GM12872 (cell line): ENCODE results near the gene TFPT.

Experiments
- TF ChIP-seq, protein P1 (sequence below): IDR thresholded peaks from 3 replicates; pipeline ENCODE4 v1.5.1; 2011; ENCODE audit warnings: low read depth, mild to moderate bottlenecking, low read length, moderate library complexity; ENCODE audit not compliant: insufficient read depth

The TFPT gene

GRCh38 chr19:54160182-54160811 is 44.8 kb upstream of the TFPT start:
- TF ChIP-seq, protein P1, sequence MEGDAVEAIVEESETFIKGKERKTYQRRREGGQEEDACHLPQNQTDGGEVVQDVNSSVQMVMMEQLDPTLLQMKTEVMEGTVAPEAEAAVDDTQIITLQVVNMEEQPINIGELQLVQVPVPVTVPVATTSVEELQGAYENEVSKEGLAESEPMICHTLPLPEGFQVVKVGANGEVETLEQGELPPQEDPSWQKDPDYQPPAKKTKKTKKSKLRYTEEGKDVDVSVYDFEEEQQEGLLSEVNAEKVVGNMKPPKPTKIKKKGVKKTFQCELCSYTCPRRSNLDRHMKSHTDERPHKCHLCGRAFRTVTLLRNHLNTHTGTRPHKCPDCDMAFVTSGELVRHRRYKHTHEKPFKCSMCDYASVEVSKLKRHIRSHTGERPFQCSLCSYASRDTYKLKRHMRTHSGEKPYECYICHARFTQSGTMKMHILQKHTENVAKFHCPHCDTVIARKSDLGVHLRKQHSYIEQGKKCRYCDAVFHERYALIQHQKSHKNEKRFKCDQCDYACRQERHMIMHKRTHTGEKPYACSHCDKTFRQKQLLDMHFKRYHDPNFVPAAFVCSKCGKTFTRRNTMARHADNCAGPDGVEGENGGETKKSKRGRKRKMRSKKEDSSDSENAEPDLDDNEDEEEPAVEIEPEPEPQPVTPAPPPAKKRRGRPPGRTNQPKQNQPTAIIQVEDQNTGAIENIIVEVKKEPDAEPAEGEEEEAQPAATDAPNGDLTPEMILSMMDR = no peak

- TF ChIP-seq, protein P1 = no peak
These were observed 44.1 kb upstream of the TFPT start, which contains the start of gene LENG1 for GRCh38 chr19:54159352-54160181. Gene LENG1 (minus strand): TSS chr19:54159721. CDS start chr19:54159695, 26 bp downstream.

DNA sequence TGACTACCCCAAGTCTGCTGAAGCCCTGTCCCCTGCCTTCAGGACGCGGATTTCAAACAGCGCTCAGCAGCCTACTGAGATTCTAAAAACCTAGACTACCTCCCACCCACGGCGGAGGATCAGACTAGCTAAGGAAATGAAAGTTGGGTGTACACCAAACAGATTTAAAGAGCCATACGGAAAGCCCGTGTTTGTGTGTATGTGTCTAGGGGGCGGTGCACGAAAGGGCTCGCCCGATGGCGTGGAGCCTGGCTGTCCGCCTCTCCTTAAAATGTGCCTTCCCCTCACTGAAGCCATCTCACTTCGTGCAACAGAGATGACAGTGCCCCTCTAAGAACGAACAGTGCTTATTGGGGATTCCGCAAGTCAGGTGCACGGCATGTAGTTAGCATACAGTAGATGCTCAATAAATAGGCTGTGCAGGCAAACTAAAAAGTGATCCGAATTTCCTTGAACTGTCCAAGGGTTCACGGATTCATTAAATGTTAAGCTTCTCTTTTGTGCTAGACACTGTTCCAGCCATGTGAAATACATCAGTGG is 43.4 kb upstream of the TFPT start:
- TF ChIP-seq, protein P1 = no peak

DNA sequence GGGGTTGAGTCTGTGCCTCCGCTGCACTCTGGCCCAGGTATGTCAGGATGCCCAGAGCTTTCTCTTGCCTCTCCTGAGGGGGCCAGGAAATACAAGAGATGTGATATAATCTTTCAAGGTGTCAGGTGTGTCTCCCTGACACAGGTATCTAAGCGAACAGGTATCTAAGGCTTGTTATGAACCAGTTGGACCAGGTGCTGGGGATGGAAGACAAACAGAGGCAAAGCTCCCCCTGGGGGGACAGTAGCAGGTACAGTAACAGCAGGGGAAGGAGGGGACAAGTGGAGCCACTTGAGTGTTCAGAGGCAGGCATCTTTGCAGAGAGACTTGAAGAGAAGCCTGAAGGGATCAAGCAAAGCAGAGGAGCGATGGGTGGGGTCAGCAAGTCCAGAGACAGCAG is 41.5 kb upstream of the TFPT start:
- TF ChIP-seq, protein P1 = no peak

DNA sequence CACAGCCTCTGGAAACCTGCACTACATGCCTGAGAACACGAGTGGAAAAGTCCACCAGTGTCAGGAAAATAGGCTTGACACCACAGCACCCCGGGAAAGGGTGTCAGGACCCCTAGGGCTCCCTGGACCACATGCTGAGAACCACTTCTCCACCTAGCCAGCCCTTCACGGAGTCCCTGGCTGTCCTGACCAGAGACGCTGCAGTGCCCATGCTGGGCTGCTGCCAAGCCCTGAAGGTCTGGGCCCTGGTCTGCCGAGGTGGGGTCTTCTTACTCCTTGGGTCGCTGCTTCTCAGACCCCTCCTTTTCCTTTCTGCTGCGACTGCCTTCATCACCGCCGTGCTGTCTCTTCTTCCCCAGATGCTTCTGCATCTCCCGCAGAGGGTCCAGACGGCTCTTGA is 41.0 kb upstream of the TFPT start:
- TF ChIP-seq, protein P1 = no peak

DNA sequence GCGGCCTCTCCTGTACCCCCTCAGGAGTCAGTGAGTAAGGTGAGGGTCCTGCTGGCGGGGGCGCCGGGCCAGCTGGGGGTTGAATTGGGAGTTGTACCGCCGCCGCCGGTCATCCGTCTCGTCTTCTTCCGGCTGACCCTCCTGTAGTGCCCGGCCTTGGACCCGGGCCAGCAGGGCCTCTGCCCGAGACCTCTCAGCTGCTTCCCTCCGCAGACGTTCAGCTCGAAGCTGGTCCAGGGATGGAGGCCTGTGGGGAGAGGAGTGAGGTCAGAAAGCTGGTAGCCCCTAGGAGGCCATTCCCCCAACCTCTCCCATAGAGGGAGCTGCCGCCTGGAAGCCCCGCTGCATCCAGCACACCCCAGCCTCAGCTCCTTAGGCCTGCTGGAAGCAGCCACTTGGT is 40.2 kb upstream of the TFPT start:
- TF ChIP-seq, protein P1 = no peak

DNA sequence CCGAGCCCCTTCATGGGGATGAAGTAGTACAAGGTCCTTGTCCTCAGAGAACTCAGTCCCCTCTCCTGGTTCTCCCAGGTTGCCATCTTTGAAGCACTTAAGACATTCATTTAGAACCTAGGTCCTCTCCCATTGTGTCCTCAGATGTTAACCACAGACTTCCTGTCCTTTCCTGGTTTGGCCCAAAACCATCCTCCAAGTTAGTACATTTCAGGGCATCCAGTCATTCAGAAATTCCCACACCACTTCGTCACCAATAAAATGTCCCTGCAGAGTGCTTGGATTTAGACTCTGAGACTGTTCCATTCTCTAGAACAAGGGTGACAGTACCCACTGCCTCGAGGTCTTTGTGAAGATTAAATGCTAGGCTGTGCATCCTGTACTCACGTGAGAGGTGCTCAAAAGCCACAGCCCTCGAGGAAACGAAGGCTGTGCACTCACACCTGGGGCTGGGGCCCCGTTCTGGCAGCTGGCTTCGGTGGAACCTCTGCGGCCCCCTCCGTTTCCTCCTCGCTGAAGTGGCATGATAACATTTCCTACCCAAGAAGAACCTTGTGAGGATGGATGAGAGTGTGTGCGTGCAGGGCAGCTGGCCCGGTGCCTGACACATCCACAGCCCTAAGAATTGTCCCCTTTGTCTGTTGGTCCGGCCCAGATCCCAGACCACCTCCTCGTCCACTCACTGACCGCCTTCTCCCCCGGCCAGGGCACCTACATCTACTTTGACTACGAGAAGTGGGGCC is 39.3 kb upstream of the TFPT start:
- TF ChIP-seq, protein P1 = no peak
